ENCODE results near the gene VEGFC. TPM values are rescaled to one million over a fixed set of nuclear protein-coding genes. Genes with fewer than 3 reads are reported as not detected.

Gene VEGFC
- total RNA-seq, 1 donor from 2014 or later, result 5.0 TPM

GRCh38 chr4:176760471-176760870 is 32.3 kb downstream of the VEGFC start:
- DNase-seq (ENCODE audit: low read depth), result no peak
- TF ChIP-seq CTCF (IDR thresholded peaks at IDR 0.05; ENCODE audit: insufficient read depth, low read length, poor library complexity, severe bottlenecking), result no peak

GRCh38 chr4:176758731-176759130 is 34.0 kb downstream of the VEGFC start:
- TF ChIP-seq CTCF (IDR thresholded peaks at IDR 0.05; ENCODE audit: insufficient read depth, low read length, poor library complexity, severe bottlenecking), result no peak
- H3K27me3 ChIP-seq (ENCODE audit: control insufficient read depth, insufficient read depth, low read length), result no peaks in the 10 kb centered on the region
- no peak for DNase-seq (ENCODE audit: low read depth)
- no peak overlapping the region for H3K4me3 ChIP-seq (ENCODE audit: low read depth, low read length)
- H3K36me3 ChIP-seq (ENCODE audit: control insufficient read depth, insufficient read depth, low read length), result no peaks in the 10 kb centered on the region

More at GRCh38 chr4:176760471-176760870, 32.3 kb downstream of the VEGFC start:
- Histone ChIP-seq H3K27me3 (ENCODE audit: control insufficient read depth, insufficient read depth, low read length) (no peaks in the 10 kb centered on the region), H3K4me3 (ENCODE audit: low read depth, low read length) (no peak overlapping the region), H3K36me3 (ENCODE audit: control insufficient read depth, insufficient read depth, low read length) (no peaks in the 10 kb centered on the region)

- TF ChIP-seq CTCF (IDR thresholded peaks at IDR 0.05; ENCODE audit: insufficient read depth, low read length, poor library complexity, severe bottlenecking), result no peak
- DNase-seq (ENCODE audit: low read depth), result no peak
- no peaks in the 10 kb centered on the region for H3K36me3 ChIP-seq (ENCODE audit: control insufficient read depth, insufficient read depth, low read length)
- H3K27me3 ChIP-seq (ENCODE audit: control insufficient read depth, insufficient read depth, low read length), result no peaks in the 10 kb centered on the region
- H3K4me3 ChIP-seq (ENCODE audit: low read depth, low read length), result no peak overlapping the region
Measured at GRCh38 chr4:176758323-176758722, 34.4 kb downstream of the VEGFC start.

- H3K36me3 ChIP-seq (ENCODE audit: control insufficient read depth, insufficient read depth, low read length), result no peaks in the 10 kb centered on the region
- no peak overlapping the region for H3K4me3 ChIP-seq (ENCODE audit: low read depth, low read length)
- no peaks in the 10 kb centered on the region for H3K27me3 ChIP-seq (ENCODE audit: control insufficient read depth, insufficient read depth, low read length)
- no peak for DNase-seq (ENCODE audit: low read depth)
- no peak for TF ChIP-seq CTCF (IDR thresholded peaks at IDR 0.05; ENCODE audit: insufficient read depth, low read length, poor library complexity, severe bottlenecking)
Measured at GRCh38 chr4:176755613-176756012, 37.1 kb downstream of the VEGFC start.

GRCh38 chr4:176755001-176755400 is 37.7 kb downstream of the VEGFC start:
- TF ChIP-seq CTCF (IDR thresholded peaks at IDR 0.05; ENCODE audit: insufficient read depth, low read length, poor library complexity, severe bottlenecking), result no peak
- Histone ChIP-seq H3K4me3 (ENCODE audit: low read depth, low read length) (no peak overlapping the region), H3K36me3 (ENCODE audit: control insufficient read depth, insufficient read depth, low read length) (no peaks in the 10 kb centered on the region), H3K27me3 (ENCODE audit: control insufficient read depth, insufficient read depth, low read length) (no peaks in the 10 kb centered on the region)
- DNase-seq (ENCODE audit: low read depth), result no peak

GRCh38 chr4:176753049-176753448 is 39.7 kb downstream of the VEGFC start:
- no peak overlapping the region for H3K4me3 ChIP-seq (ENCODE audit: low read depth, low read length)
- TF ChIP-seq CTCF (IDR thresholded peaks at IDR 0.05; ENCODE audit: insufficient read depth, low read length, poor library complexity, severe bottlenecking), result no peak
- no peaks in the 10 kb centered on the region for H3K27me3 ChIP-seq (ENCODE audit: control insufficient read depth, insufficient read depth, low read length)
- DNase-seq (ENCODE audit: low read depth), result no peak
- H3K36me3 ChIP-seq (ENCODE audit: control insufficient read depth, insufficient read depth, low read length), result no peaks in the 10 kb centered on the region

Measured in kidney epithelial cell (primary cell).